Lower leg skin (tissue), 4 donors: Measurements from ENCODE around the gene WHRN. TPM values are rescaled to one million over a fixed set of nuclear protein-coding genes. Genes with fewer than 3 reads are reported as not detected.

Source experiments
- DNase-seq, 2 donors: peaks; one replicate each; pipeline ENCODE4 v3.0.0-alpha.2; 2019; ENCODE audit warnings: low spot score in 2 of 2
- H3K4me3 ChIP-seq: fragments of 200-600 bp; sonication (generic); 2 replicates; pipeline ENCODE4 v1.5.1; 2017; ENCODE audit warnings: mild to moderate bottlenecking, low read depth; ENCODE audit not compliant: poor library complexity, severe bottlenecking
- CTCF ChIP-seq, 3 donors: fragments of 450-650 bp; IDR thresholded peaks; one replicate each; pipeline ENCODE4 v1.5.1; 2016; ENCODE audit warnings: antibody characterized with exemption in 3 of 3, mild to moderate bottlenecking in 3 of 3, moderate library complexity in 2 of 3
- POLR2A ChIP-seq, 2 donors: fragments of 450-650 bp; IDR thresholded peaks; one replicate each; pipeline ENCODE4 v1.6.1; 2016 to 2017; ENCODE audit warnings: antibody characterized with exemption in 2 of 2, mild to moderate bottlenecking in 1 of 2, moderate library complexity in 1 of 2
- WGBS, 2 donors: methylation state at CpG; one replicate each; pipeline ENCODE4 v1.1.5; 2018; 5-methylcytosine and 5-hydroxymethylcytosine counted together
- intact Hi-C: fragments of 100-400 bp; cut with DNase I; formaldehyde crosslinking; loops from one replicate; pipeline ENCODE4 v1.15.0; 2023; ENCODE audit warnings: low total_unique reads
- total RNA-seq, 4 donors: library from RNA; depleted of rRNA; stranded (reverse); fragments of >200 nt; gene quantifications; one replicate each; pipeline ENCODE4 v1.1.0, GENCODE V29; 2016

Gene WHRN
- total RNA-seq, 4 donors from 2014 or later: 8.7 to 15.0 (median 10.5) TPM

- intact Hi-C loops: no loop called here
- TF ChIP-seq POLR2A (IDR thresholded peaks at IDR 0.05) (no peak), CTCF (IDR thresholded peaks at IDR 0.05) (peak in 1 of 3 donors; percentile 39)
- no peak for DNase-seq
- no peak overlapping the region for H3K4me3 ChIP-seq
- 94 to 96% methylated on average over 9 of the region's 9 CpGs for WGBS, 2 donors
Measured at GRCh38 chr9:114369216-114370130, 135.8 kb downstream of the WHRN start.

GRCh38 chr9:114367772-114368569, 137.3 kb downstream of the WHRN start:
- WGBS, 2 donors: 92% methylated on average over 12 to 13 of the region's 14 CpGs
- no peak overlapping the region for H3K4me3 ChIP-seq
- intact Hi-C loops: no loop called here
- no peak for DNase-seq
- TF ChIP-seq POLR2A (IDR thresholded peaks at IDR 0.05): no peak
- no peak for TF ChIP-seq CTCF (IDR thresholded peaks at IDR 0.05)

- DNase-seq: no peak
- intact Hi-C loops: no loop called here
- no peak overlapping the region for H3K4me3 ChIP-seq
- 87 to 89% methylated on average over 6 of the region's 6 CpGs for WGBS, 2 donors
- TF ChIP-seq POLR2A (IDR thresholded peaks at IDR 0.05) (no peak), CTCF (IDR thresholded peaks at IDR 0.05) (no peak)
Measured at GRCh38 chr9:114367366-114367765, 137.9 kb downstream of the WHRN start.

- WGBS, 2 donors: 62% methylated on average over 10 of the region's 10 CpGs
- DNase-seq: no peak
- TF ChIP-seq POLR2A (IDR thresholded peaks at IDR 0.05) (no peak), CTCF (IDR thresholded peaks at IDR 0.05) (no peak)
- intact Hi-C loops: no loop called here
- no peak overlapping the region for H3K4me3 ChIP-seq
Measured at GRCh38 chr9:114366334-114367128, 138.7 kb downstream of the WHRN start.

DNA sequence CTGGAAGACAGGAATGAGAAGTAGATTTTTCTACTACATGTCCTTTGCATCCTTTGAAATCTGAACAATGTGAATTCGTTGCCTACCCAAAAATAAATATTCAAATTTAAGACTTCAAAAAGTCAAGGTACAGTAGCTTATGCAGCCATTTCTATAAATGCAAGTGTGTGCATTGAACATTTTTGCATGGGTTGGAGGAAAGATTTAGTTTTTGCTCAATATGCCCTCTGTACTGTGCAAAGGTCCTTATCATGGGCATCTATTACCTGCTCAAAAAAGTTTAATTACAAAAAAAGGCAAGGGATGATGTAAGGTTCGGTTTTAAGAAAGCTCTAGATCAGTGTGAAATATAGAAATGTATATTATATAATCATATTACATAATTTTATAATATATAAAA, 140.1 kb downstream of the WHRN start:
- 88 to 92% methylated on average over 2 of the region's 2 CpGs for WGBS, 2 donors
- no peak for DNase-seq
- intact Hi-C loops: no loop called here
- H3K4me3 ChIP-seq: no peak overlapping the region
- TF ChIP-seq POLR2A (IDR thresholded peaks at IDR 0.05): no peak
- no peak for TF ChIP-seq CTCF (IDR thresholded peaks at IDR 0.05)
